Activated naive CD4-positive, alpha-beta T cell treated with anti-CD3 and anti-CD28 coated beads, Interleukin-2, amount 10 ng/mL, durations not matched to agents 5 hours and 36 hours (primary cell): ENCODE results near the gene PHRF1. TPM values are rescaled to one million over a fixed set of nuclear protein-coding genes. Genes with fewer than 3 reads are reported as not detected.
A peak's percentile ranks its signal among the peaks of the same experiment; 100 is the strongest.

Experiments used
- microRNA-seq: library from miRNA; unstranded; fragments of <30 nt; microRNA quantifications from one replicate; pipeline ENCODE4 v1.2.0, GENCODE V29; 2022; ENCODE audit warnings: borderline microRNAs expressed, borderline replicate concordance
- total RNA-seq, 2 experiments: library from RNA; stranded (reverse); gene quantifications; one replicate each; pipeline ENCODE4 v1.2.3, GENCODE V29; 2021

PHRF1 gene
- 10 to 100 TPM; 39.0 to 39.9 TPM for total RNA-seq

GRCh38 chr11:575996-576768 is at the start of gene PHRF1:
Gene PHRF1 (plus strand): TSS chr11:576470. CDS start chr11:581513, 5,043 bp downstream.

GRCh38 chr11:535519-536454 is 40.5 kb upstream of the PHRF1 start, which contains the start of gene HRAS:
Gene HRAS (minus strand): TSS chr11:535576.

GRCh38 chr11:536841-537621 is 39.2 kb upstream of the PHRF1 start, which contains the start of gene LRRC56:
Gene LRRC56 (plus strand): TSS chr11:537527. CDS start chr11:540685, 3,158 bp downstream.

GRCh38 chr11:560305-561147 is 15.7 kb upstream of the PHRF1 start, which contains the start of the genes LMNTD2 and RASSF7:
Gene LMNTD2 (minus strand): TSS chr11:560738. CDS start chr11:560716, 22 bp downstream.
Gene RASSF7 (plus strand): TSS chr11:560970. CDS start chr11:561769, 799 bp downstream.

GRCh38 chr11:615504-616319 is 39.4 kb downstream of the PHRF1 start, which contains the start of gene IRF7:
Gene IRF7 (minus strand): TSS chr11:615950. CDS start chr11:615364, 586 bp downstream.

GRCh38 chr11:624705-625635 is 48.7 kb downstream of the PHRF1 start, which contains the start of gene CDHR5:
Gene CDHR5 (minus strand): TSS chr11:624955. CDS start chr11:624902, 53 bp downstream.

GRCh38 chr11:626475-627307 is 50.4 kb downstream of the PHRF1 start, which contains the start of gene SCT:
Gene SCT (minus strand): TSS chr11:627181. CDS start chr11:627143, 38 bp downstream.

GRCh38 chr11:636511-637332 is 60.5 kb downstream of the PHRF1 start, which contains the start of gene DRD4:
Gene DRD4 (plus strand): TSS chr11:637269. CDS start chr11:637305, 36 bp downstream.

Small RNA genes lying within 50 kb of the gene (microRNA-seq; reads per million reads assigned to microRNA genes)
- gene MIR210, result 667 reads per million, percentile 88 among the genes with 10 or more reads in this experiment

Other genes with a start within 250 kb of the PHRF1 start
- 1 to 10 TPM; 2.2 to 2.5 TPM for gene B4GALNT4, start 207.0 kb upstream of the PHRF1 start, total RNA-seq
- gene PKP3, start 182.3 kb upstream of the PHRF1 start, total RNA-seq, result not detected
- 100 to 1,000 TPM; 257 to 267 TPM for gene SIGIRR, start 161.5 kb upstream of the PHRF1 start, total RNA-seq
- 100 to 1,000 TPM in 1 of 2 experiments, 10 to 100 TPM in 1; 93.3 to 107 TPM for gene ANO9, start 134.5 kb upstream of the PHRF1 start, total RNA-seq
- 10 to 100 TPM; 23.5 to 23.6 TPM for gene PTDSS2, start 126.2 kb upstream of the PHRF1 start, total RNA-seq
- gene RNH1, start 69.2 kb upstream of the PHRF1 start, total RNA-seq, result 10 to 100 TPM; 83.0 to 84.3 TPM
- 10 to 100 TPM; 41.8 to 43.6 TPM for gene HRAS, start 40.9 kb upstream of the PHRF1 start, total RNA-seq
- 1 to 10 TPM; 2.7 to 2.8 TPM for gene LRRC56, start 38.9 kb upstream of the PHRF1 start, total RNA-seq
- gene LMNTD2, start 15.7 kb upstream of the PHRF1 start, total RNA-seq, result 1 to 10 TPM; 4.5 to 5.8 TPM
- gene RASSF7, start 15.5 kb upstream of the PHRF1 start, total RNA-seq, result 10 to 100 TPM; 32.9 to 36.1 TPM
- gene IRF7, start 39.5 kb downstream of the PHRF1 start, total RNA-seq, result 10 to 100 TPM; 70.2 to 71.2 TPM
- not detected for gene CDHR5, start 48.5 kb downstream of the PHRF1 start, total RNA-seq
- not detected for gene SCT, start 50.7 kb downstream of the PHRF1 start, total RNA-seq
- gene DRD4, start 60.8 kb downstream of the PHRF1 start, total RNA-seq, result under 1 TPM; 0.26 to 0.45 TPM
- 10 to 100 TPM; 54.2 to 59.1 TPM for gene DEAF1, start 118.8 kb downstream of the PHRF1 start, total RNA-seq
- gene TMEM80, start 119.3 kb downstream of the PHRF1 start, total RNA-seq, result 10 to 100 TPM; 28.4 to 28.9 TPM
- gene EPS8L2, start 129.8 kb downstream of the PHRF1 start, total RNA-seq, result 10 to 100 TPM; 17.4 to 20.3 TPM
- 100 to 1,000 TPM; 205 to 218 TPM for gene TALDO1, start 171.0 kb downstream of the PHRF1 start, total RNA-seq
- 10 to 100 TPM; 55.0 to 58.2 TPM for gene GATD1, start 201.0 kb downstream of the PHRF1 start, total RNA-seq
- under 1 TPM; 0.39 to 0.58 TPM for gene CEND1, start 213.6 kb downstream of the PHRF1 start, total RNA-seq
- gene SLC25A22, start 221.8 kb downstream of the PHRF1 start, total RNA-seq, result 10 to 100 TPM; 36.7 to 41.3 TPM
- gene PIDD1, start 228.8 kb downstream of the PHRF1 start, total RNA-seq, result 10 to 100 TPM; 52.2 to 55.3 TPM
- 1,000 to 10,000 TPM; 3,087 to 3,213 TPM for gene RPLP2, start 233.5 kb downstream of the PHRF1 start, total RNA-seq
- gene PNPLA2, start 242.4 kb downstream of the PHRF1 start, total RNA-seq, result 10 to 100 TPM; 78.2 to 83.3 TPM